Myocyte (in vitro differentiated cells): Measurements from ENCODE around the gene IFI30. TPM values are rescaled to one million over a fixed set of nuclear protein-coding genes. Genes with fewer than 3 reads are reported as not detected.
A peak's percentile ranks its signal among the peaks of the same experiment; 100 is the strongest.

Experiments used
- DNase-seq: peaks from one replicate; pipeline ENCODE4 v3.0.0-alpha.2; 2012; ENCODE audit warnings: low read depth
- total RNA-seq: library from RNA; depleted of rRNA; stranded (reverse); fragments of >200 nt; gene quantifications from 2 replicates; pipeline ENCODE4 v1.2.3, GENCODE V29; 2014

Gene IFI30
- total RNA-seq, 1 donor from 2014 or later: 6.5 TPM

- DNase-seq: no peak
Measured at GRCh38 chr19:18170714-18171255, 2.8 kb upstream of the IFI30 start.

DNA sequence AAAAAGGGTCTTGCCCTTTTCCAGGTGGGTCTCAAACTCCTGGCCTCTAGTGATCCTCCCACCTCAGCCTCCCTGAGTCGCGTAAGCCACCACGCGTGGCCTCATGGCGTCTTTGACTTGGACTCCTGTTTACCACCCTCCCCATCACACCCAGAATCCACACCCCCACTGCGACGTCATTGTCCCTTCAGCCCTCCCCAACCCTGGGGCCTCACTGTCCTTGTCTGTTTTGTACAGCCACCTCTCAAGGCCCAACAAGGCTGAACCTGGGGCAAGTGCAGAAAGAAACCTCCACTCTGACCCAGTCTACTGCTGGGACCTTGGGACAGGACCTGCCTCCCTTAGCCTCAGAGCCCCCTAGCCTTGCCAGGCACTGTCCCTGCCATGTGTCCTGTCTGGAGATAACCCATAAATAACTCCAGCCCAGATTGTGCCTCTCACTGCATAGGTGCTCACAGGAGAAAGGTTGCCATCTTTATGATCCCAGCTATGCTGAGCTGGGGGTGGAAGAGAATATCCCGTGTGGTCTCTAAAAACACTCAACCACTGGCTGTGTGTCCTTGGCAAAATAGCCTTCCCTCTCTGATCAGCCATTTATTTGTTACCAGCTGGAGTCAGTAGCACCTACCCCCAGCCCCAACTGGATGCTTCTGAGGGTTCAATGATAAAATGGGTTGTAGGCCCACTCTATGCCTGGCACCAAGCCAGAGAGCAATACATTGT is 1.8 kb upstream of the IFI30 start:
- no peak for DNase-seq

- no peak for DNase-seq
Measured at GRCh38 chr19:18172331-18173053, 1.1 kb upstream of the IFI30 start.

- peak; percentile 28 for DNase-seq
Measured at GRCh38 chr19:18173054-18173571, 500 bp upstream of the IFI30 start.

GRCh38 chr19:18174983-18175382 is 1.4 kb downstream of the IFI30 start:
- DNase-seq: no peak

DNA sequence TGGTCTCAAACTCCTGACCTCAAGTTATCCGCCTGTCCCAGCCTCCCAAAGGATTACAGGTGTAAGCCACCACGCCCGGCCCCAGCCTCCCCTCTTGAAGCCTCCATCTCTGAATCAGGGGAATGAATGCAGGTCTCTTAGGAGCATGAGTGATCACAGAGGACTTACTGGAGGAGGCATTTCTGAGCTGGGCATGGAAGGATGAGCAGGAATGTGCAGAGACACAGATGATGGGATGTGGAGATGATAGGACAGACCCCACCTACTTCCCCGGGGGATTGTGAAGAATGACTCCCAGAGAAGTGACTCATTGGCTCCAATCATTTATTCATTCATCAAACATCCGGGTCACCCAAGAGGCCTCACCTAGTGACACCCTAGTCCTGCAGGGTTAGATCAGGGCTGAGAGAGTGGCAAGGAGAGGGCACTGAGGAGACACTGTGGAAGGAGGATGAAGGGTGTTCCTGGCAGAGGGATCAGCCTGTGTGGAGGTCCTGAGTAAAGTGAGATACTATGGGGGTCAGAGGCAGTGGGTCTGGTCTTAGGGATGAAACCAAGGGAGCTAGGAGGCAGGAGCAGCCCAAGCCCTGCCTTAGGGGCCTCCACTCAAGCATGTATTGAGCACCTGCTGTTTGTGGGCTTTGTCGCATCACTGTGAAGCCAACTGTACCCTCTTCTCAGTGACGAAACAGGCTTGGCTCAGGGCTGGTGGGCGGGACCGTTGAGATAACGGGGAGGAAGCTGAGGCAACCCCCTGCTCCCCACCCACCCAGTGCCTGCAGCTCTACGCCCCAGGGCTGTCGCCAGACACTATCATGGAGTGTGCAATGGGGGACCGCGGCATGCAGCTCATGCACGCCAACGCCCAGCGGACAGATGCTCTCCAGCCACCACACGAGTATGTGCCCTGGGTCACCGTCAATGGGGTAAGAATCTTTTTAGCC is 3.0 kb downstream of the IFI30 start:
- DNase-seq: no peak

GRCh38 chr19:18179957-18180356 is 6.3 kb downstream of the IFI30 start:
- DNase-seq: no peak

DNA sequence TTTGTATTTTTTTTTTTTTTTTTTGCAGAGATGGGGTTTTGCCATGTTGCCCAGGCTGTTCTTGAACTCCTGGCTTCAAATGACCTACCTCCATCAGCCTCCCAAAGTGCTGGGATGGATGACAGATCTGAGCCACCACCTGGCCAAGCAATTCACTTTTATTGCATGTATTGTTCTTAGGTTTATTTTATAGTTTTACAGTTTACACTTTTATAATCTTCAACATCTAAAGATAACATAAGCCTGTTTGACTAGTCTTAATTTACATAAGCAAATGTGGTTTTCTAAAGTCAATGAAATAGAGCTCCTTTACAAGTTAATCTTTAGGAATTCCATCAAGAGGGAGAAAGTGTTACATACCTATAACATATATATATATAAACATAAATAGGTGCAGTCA is 9.9 kb downstream of the IFI30 start:
- DNase-seq: no peak

DNA sequence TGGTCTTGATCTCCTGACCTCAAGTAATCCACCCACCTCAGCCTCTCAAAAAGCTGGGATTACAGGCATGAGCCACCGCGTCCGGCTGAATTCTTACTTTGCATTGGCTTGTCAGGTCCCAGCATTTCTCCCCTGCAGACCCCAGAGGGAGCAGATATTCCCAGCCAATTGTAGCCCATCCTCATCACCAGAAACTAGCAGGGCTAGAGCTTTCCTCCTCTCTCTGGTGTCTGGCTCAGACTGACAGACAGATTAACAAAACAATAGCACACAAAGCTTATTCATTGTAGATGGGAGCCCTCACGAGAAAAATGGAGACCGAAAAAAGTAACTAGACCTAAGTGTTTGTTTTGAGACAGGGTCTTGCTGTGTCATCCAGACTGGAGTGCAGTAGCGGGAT is 11.9 kb downstream of the IFI30 start:
- no peak for DNase-seq

DNA sequence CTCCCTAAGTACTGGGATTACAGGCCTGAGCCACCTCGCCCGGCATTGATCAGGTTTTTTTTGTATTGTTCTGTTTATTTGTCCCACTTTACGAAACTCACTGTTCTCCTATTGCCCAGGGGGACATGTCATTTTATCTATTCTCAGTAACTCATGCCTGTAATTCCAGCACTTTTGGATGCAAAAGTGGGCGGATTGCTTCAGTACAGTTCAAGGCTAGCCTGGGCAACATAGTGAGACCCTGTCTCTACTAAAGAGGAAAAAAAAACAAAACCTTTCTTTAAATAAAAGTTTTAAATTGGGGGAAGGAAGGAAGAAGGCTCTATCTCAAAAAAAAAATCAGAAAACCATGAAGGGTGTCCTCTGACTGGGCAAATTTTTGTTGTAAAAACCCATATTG is 16.7 kb downstream of the IFI30 start:
- DNase-seq: no peak

- no peak for DNase-seq
Measured at GRCh38 chr19:18191640-18192062, 18.0 kb downstream of the IFI30 start.

DNA sequence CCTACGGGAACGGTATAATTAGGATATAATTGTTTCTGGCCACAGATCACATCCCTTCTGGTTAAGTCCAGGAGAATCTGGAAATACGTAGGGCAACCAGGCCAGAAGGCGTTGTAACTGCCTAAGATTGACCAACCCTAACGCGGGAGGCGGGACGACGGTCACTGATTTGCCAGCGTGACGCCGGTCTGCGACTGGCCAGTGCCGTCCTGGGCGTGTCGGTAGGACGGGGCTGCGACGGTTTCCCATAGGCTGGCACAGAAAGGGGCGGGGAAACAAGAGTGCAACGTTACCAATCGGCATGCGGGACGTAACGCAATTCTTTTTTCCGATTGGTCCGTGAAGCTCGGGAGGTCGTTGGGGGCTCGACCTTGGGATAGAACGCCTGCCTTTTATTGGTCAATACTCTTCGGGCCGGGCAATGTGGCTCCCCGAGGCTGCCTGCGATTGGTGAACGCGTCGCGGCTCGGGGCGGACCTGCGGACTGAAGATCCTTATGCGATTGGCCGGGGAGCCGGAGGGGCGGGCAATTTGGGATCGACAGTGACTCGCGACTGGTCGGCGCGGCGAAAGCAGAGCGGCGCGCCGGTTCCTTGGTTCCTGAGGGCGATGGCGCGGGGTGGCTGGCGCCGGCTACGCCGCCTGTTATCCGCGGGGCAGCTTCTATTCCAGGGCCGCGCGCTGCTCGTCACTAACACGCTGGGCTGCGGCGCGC is 19.2 kb downstream of the IFI30 start, which contains the start of gene MPV17L2:
Gene MPV17L2 (plus strand): TSS at position 546 of the 715 bp plus-strand sequence. CDS start 64 bp downstream, at position 610.
- DNase-seq: peak; percentile 100

- no peak for DNase-seq
Measured at GRCh38 chr19:18193388-18194180, 20.0 kb downstream of the IFI30 start.

DNA sequence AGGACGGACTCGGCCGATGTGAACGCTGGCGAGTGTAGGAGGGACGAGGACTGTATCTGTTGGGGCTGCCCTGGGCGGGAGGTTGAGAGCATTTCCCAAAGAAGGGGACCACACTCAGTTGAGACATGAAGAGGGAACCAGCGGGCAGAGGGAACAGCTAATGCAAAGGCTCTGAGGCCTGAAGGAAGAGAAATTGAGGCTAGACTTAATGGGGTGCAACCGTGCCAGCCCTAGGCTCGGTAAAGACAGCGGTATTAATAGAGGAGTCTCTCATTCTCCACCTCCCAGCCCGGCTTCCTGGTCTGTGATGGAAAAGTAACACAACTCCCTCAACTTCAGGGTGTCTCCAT is 20.5 kb downstream of the IFI30 start:
- no peak for DNase-seq

GRCh38 chr19:18194554-18195238 is 21.1 kb downstream of the IFI30 start:
- no peak for DNase-seq

- DNase-seq: no peak
Measured at GRCh38 chr19:18196511-18196845, 22.9 kb downstream of the IFI30 start.

DNA sequence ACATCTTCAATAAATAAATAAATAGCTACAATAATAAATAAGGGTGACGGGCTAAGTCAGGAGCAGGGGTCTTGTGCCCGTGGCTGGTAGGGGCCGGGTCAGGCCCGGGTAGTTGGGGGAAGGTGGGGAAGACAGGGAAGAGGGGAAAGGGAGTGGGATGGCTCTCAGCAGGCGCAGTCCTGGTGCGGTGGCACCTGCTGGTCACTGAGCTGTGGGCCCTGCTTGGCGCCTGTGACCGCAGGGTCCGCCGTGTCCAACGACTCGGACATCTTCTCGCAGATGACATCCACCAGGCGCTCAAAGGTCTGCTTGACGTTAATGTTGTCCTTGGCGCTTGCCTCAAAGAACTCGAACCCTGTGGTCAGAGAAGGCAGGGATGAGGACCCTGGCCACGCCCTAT is 23.7 kb downstream of the IFI30 start:
- no peak for DNase-seq

DNA sequence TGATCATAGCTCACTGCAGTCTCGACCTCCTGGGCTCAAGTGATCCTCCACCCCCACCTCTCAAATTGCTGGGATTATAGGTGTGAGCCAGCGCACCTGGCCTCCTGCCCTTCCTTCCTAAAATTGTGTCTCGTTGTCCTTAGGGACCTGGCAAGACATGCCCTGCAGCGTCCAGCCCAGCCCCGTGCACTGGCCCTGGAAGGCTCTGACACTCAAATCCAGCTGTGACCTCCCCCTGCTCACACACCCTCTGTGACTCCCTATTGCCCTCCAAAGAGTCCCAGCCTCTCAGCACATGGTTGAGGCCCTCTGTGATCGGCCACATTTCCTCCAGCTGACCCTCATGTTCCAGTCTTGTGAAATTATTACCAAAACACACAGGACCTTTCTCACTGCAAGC is 24.3 kb downstream of the IFI30 start:
- DNase-seq: no peak

- no peak for DNase-seq
Measured at GRCh38 chr19:18198374-18198773, 24.8 kb downstream of the IFI30 start.
